ENCODE measurements around the gene KCNK4.
A peak's percentile ranks its signal among the peaks of the same experiment; 100 is the strongest.

The KCNK4 gene

DNA sequence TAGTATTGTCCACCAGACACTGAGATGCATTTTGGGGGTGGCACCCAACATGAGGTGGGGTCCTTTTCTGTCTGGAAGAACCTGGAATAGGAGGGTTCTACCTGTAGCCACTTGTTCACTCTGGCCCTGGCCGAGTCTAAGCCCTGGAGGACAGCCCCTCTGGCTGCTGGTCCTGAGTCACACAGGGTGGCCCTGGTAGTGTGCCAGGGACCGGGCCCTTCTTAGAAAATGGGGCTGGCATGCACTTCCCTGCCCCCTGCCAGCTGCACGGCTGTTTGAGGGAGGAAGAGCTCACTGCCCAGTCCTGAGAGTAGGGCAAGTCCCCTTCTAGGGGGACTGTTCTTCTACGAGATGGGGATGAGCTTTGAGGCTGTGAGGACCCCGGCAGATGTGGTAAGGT is 37.6 kb upstream of the KCNK4 start:
- no peak for DNase-seq

DNA sequence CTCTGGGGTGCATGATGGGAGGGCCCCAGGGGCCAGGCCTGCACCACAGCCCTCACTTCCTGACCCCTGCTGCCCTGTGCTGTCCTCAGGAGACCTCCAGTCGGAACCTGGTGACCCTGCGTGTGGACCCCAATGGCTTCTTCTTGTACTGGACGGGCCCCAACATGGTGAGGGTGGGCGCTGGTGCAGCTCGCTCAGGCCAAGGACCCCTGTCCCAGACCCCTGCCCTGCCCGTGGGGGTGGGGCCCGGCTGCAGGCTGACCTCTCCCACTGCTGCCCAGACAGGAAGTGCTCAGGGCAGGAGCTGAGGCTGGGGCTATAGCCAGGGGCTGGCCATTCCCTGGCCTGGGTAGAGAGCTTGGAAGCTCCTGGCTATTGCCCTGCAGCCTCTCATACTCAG is 36.8 kb upstream of the KCNK4 start:
- DNase-seq, result no peak

DNA sequence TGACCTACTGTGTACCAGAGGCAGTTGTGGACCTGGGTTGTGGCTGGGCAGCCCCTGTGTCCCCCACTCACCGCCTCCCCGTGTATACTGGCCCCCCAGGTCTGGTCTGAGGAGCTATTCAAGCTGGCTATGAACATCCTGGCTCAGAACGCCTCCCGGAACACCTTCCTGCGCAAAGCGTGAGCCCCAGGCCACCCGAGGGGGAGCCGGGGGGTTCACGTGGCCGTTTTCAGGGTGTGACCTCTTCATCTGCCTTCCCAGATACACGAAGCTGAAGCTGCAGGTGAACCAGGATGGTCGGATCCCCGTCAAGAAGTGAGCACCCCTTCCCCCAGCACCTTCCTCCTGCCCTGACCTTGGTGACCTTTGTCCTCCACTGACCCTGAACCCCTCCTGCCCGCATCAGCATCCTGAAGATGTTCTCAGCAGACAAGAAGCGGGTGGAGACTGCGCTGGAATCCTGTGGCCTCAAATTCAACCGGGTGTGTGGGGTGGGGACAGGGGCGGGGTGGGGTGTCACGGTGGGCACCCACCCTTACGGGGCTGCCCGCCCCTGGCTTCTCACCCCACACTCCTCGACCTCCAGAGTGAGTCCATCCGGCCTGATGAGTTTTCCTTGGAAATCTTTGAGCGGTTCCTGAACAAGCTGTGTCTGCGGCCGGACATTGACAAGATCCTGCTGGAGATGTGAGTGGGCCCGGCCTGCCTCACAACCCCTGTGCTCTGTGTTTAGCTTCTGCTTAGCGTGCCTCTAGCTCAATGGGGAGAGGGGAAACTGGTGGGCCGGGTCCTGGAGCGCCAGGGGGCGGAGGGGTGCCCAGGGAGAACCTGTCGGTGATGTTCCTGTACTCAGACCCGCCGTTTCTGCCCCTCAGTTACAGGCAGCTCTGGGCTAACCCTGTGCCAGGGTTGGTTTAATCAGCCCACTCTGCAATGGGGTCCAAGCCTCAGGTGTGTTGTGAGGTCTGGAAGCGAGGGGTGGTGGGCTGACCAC is 35.7 kb upstream of the KCNK4 start:
- DNase-seq, result no peak

DNA sequence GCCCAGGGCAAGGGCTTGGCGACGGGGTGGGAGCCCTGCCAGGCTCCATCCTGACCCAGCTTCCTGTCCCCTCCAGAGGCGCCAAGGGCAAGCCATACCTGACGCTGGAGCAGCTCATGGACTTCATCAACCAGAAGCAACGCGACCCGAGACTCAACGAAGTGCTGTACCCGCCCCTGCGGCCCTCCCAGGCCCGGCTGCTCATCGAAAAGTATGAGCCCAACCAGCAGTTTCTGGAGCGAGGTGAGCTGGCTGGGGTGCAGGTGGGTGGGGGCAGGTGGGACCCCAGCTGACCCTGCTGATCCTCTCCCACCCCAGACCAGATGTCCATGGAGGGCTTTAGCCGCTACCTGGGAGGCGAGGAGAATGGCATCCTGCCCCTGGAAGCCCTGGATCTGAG is 34.8 kb upstream of the KCNK4 start:
- DNase-seq, result no peak

DNA sequence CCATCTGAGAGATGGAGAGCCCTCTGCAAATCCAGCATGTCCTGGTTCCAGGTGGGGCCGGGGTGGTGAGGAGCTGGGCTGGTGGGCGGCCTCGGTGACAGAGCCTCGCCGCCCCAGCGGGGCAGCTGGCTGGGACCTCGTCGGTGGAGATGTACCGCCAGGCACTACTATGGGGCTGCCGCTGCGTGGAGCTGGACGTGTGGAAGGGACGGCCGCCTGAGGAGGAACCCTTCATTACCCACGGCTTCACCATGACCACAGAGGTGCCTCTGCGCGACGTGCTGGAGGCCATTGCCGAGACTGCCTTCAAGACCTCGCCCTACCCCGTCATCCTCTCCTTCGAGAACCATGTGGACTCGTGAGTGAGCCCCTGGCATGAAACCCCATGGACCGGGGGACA is 32.7 kb upstream of the KCNK4 start:
- DNase-seq, result no peak

DNA sequence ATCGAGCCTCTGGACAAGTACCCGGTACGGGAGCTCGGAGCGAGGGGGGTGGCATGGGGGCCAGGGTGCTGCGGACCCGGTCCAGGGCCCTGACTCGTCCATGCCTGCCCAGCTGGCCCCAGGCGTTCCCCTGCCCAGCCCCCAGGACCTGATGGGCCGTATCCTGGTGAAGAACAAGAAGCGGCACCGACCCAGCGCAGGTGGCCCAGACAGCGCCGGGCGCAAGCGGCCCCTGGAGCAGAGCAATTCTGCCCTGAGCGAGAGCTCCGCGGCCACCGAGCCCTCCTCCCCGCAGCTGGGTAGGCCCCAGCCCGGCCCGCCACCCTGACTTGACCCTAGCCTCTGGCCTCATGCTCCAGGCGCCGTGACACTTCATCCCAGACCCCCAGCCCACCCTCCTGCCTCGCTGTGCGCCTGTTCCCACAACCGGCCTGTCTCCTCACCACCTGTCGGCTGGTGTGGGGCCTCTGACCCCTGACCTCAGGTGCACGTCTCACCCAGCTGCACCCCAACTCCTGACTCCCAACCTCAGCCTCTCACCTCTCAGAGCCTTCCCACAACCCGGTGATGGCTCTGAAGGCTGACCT is 32.1 kb upstream of the KCNK4 start:
- no peak for DNase-seq

DNA sequence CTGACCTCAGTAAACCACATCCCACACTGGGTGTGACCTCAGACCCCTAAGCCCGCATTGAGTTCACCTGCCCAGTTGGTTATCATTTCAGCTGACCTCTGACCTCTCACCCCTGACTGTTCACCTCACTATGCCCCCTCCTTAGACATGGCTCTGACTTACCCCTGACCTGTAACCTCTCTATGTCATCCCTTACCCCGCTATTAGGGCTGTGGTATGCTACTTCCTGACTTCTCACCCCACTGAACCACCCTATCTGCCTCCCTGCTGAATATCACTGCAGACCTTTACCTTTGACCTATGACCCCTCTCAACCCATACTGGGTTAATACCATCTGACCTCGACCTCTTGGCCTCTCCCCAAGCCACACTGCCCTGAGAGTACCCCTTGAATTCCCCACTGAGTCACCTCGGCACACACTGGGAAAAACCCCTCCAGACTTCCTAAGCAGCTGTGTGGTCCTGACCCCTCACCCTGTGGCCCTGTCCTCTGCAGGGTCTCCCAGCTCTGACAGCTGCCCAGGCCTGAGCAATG is 31.5 kb upstream of the KCNK4 start:
- no peak for DNase-seq

DNA sequence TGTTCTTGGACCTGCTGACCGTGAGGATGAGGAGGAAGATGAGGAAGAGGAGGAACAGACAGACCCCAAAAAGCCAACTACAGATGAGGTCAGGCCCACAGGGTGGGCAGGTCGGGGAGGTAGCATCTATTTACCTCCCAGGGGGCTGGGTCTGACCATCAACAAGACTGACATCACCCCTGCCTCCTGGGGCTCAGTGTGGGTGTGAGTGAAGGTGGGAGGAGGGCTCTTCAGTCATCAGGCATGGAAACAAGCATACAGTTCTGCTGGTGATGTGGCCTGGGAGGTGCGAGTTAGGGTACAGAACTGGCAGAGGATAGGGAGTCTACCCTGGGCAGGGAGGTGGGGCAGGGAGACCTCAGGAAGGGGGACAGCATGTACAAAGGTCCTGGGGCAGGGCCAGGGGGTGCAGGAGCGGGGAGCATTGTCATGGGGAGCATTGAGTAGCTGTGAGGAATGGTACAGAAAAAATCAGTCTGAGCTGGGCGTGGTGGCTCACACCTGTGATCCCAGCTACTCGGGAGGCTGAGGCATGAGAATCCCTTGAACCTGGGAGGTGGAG is 30.9 kb upstream of the KCNK4 start:
- no peak for DNase-seq

DNA sequence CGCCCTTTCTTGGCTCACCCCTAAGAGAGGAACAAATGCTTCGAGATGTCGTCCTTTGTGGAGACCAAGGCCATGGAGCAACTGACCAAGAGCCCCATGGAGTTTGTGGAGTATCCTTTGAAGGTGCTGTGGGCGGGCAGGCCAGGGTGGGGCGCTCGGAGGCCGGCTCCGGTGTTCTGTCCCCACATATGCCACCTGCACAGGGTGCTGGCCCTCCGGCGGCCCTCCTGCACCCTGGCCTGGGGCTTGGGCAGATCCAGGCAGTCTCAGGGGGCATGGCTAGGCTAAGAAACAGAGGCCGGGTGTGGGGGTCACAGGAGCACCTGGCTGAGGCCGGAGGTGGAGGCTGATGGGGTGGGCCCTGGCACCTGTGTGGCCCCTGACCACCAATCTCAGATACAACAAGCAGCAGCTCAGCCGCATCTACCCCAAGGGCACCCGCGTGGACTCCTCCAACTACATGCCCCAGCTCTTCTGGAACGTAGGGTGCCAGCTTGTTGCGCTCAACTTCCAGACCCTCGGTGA is 29.5 kb upstream of the KCNK4 start:
- DNase-seq, result no peak

DNA sequence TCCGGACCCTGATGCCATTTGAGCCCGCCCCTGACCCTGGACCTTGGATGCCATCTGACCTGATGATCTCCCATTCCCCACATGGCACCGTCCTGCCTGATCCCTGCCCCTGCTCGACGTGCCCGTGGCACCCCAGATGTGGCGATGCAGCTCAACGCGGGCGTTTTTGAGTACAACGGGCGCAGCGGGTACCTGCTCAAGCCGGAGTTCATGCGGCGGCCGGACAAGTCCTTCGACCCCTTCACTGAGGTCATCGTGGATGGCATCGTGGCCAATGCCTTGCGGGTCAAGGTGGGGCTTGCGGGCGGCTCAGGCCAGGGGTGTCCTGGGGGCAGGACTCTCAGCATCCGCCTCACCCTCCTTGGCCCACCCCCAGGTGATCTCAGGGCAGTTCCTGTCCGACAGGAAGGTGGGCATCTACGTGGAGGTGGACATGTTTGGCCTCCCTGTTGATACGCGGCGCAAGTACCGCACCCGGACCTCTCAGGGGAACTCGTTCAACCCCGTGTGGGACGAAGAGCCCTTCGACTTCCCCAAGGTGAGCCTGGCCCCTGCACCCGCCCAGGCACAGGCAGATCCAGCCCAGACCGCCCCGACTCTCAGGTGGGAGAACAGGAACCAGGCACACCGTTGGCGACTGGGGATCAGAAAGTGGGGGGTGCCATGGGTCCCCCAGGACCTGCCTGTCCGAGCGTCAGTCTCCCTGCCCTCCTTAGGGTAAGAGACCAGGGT is 28.7 kb upstream of the KCNK4 start:
- no peak for DNase-seq

DNA sequence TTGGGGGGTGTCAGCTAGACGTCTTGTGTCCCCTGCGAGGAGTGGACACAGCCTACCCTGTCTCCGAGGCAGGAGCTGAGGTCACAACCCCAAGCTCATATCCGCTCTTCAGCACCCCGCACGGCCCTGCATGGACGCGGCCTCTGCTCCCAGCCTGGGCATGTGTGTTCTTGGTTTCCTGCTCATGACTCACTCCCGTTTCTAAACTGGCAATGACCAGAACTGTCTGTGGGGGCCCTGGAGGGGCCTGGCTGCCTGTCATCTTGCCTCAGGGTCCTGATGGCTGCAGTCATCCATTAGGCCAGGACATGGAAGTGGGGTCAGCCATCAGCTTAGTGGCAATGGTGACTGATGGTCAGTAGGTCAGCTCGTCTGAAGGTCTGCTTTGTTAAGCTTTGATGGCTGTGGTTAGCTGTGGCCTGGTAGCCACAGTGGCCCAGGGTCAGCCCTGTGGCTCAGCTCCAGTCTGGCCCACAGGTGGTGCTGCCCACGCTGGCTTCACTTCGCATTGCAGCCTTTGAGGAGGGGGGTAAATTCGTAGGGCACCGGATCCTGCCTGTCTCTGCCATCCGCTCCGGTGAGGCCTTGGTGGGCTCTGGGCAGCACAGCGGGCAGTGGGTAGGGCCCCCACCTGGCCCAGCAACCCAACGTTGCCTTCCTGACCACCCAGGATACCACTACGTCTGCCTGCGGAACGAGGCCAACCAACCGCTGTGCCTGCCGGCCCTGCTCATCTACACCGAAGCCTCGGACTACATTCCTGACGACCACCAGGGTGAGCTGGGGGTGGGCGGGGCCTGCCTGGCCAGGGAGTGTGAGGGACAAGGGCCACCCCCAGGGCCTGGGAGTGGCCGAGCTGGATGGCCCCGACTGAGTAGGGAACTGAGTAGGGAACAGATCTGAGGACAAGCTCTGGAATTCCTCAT is 27.8 kb upstream of the KCNK4 start:
- no peak for DNase-seq

DNA sequence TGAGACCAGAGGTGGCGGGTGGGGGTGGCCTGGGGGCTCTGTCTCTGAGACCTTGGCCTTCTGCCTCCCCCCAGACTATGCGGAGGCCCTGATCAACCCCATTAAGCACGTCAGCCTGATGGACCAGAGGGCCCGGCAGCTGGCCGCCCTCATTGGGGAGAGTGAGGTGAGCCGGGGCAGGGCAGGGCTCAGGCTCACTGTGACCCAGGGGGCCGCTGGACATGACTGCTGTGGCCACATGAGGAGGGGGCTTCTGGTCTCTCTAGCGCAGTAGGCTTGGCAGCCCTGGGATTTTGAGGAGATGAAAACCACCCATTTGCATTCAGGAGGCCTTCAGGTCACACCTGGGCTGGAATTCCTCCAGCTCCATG is 27.2 kb upstream of the KCNK4 start:
- no peak for DNase-seq

DNA sequence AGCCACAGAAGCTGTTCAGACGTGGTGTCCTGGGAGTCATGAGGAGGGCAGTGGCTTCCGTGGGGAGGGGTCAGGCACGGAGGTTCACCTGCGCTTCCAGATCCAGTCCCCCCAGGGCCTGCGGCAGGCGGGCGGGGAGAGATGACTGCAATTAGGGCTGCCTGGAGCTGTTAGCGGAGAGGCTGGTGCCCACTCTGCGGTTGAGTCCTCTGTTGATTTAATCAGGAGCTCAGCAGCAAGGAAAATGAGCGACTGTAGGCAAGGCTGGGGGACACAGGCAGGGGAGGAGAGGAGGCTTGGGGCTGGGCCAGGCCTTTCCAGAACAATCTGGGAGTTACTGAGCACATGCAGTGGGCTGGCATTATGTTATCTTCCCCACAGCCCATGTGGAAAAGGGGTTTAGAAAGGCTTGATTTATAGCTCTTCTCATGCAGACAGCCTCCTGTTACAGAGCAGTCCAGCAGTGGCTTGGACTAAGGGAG is 26.7 kb upstream of the KCNK4 start:
- DNase-seq, result no peak

DNA sequence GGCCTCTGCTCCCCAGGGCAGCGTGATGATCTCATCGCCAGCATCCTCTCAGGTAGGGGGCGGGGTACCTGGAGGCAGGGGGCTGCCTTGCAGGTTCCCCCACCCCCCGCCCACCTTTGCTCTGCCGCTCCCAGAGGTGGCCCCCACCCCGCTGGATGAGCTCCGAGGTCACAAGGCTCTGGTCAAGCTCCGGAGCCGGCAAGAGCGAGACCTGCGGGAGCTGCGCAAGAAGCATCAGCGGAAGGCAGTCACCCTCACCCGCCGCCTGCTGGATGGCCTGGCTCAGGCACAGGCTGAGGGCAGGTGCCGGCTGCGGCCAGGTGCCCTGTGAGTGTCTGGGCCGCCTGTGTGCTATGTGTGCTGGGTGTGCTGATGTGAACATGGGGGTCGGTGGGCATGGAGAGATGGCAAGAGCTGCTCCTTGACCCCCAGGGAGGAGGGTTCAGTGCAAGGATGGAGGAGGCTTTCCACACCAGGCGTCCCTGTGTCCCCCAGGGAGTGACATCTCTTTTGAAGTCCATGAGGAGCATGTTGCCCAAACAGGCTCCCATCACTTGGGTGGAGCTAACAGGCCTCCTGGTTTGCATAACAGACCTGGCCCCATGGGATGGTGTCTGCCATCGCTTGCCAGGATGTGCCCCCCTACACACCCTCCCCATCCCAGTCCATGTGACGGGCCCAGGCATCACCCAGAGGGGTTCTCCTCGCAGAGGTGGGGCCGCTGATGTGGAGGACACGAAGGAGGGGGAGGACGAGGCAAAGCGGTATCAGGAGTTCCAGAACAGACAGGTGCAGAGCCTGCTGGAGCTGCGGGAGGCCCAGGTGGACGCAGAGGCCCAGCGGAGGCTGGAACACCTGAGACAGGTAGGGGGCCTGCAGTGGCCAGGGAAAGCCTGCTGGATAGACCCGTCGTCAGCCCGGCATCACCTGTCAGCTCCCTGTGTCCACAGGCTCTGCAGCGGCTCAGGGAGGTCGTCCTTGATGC is 25.6 kb upstream of the KCNK4 start:
- no peak for DNase-seq

DNA sequence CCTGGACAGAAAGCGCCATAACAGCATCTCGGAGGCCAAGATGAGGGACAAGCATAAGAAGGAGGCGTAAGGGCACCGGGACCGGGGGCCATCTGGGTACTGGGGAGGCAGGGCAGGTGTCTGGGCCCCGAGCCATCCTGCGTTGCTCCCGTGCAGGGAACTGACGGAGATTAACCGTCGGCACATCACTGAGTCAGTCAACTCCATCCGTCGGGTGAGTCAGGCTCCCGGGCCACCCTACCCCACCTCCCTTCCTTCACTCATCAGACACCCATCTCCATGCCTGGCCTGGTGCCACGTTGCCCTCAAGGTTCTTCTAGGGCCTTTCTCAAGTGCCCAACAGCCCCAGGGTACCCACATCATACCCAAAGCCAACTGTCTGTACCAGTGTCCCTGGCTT is 24.8 kb upstream of the KCNK4 start:
- no peak for DNase-seq

DNA sequence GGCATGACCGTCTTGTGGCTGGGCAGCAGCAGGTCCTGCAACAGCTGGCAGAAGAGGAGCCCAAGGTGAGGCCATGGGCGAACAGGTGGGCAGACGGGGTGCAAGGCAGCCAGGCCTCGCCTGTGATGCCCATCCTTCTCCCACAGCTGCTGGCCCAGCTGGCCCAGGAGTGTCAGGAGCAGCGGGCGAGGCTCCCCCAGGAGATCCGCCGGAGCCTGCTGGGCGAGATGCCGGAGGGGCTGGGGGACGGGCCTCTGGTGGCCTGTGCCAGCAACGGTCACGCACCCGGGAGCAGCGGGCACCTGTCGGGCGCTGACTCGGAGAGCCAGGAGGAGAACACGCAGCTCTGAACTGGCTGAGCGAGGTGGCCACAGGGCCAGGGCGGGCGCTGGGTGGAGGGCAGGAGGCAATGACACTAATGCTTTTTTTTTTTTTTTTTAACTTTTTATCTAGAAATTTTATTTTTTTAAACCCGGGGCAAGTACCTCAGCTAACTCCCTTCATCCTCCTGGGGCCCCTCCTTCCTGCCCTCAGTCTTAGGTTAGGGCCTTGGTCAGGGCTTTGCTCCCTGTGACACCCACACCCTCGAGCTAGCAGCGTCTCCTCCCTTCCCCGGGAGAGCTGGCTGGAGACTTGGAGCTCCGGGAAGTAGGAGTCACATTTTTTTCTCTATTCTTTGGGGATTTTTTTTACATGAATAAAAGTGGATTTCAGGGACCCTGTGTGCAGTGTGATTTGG is 23.7 kb upstream of the KCNK4 start:
- DNase-seq, result no peak

DNA sequence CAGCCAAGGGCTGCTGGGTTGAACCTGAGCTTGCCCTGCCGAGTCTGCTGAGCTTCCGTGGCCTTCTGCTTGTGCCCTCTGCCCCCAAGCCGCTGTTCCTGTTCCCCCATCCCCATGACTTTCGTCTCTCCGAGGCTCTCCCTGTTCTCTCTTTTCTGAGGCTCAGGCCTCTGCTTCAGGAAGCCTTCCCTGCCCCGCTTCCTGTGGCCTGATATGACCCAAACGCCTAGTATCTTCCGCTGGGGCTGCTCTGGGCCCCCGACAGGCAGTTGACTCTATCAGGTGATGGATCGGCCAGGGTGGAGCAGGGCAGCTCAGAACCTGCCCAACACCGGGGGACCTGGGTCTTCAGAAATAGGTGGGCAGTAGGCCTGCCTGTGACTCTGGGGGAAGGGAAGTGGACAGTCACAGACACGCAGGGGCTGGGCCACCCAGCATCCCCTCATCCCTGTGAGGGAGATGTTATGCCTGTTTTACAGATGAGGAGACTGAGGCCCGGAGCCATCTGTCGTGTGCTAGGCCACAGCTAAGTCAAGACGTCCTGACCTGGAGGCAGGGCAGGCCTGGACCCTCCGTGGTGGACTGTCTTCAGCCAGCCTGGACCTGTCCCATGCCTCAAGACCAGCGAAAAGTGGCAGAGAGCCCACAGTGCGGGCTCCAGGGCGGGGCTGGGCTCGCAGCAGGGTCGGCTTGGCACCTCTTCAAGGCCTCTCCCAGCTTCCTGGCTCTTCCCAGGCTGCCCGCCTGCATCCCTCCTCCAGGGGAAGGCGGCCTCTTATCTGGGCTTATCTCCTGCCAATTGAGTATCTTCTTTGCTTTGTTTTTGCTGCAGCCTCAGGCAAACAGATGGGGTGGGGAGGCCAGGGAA is 22.8 kb upstream of the KCNK4 start:
- DNase-seq, result no peak

DNA sequence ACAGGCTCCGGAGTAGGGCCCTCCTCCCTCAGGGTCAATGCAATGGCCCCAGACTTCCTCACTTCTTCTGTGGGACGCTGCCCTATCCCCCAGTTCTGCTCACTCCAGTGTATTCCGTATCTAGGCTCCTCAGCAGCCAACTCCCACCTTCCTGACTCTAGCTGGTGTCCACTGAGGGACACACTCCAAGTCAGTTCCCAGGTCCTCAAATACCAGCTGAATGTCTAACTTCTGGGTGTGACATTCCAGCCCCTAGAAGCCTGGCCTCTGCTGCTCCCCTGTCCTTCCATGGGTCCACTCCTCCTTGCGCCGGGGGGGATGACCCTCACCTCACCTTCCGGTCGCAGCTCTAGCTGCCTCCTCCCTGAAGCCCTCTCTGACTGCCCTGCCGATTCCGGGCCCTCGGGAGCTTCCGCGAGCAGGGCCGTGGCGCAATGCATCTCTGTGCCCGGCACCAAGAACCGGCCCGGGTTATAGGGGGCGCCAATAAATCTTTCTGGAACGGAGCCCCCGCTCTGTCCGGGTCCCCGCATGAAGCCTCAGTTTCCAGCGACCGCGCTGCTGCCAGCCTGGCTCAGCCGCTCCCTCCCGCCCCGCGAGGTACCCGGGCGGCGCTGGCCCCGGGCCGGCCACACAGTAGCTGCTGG is 22.1 kb upstream of the KCNK4 start:
- DNase-seq, result peak in 3 of 5 donors; percentile 25 to 63 (median 27)

Measured in T-helper 1 cell (primary cell).